Esophagus mucosa (tissue), 1 donor: ENCODE results near the gene MRPS23. TPM values are rescaled to one million over a fixed set of nuclear protein-coding genes. Genes with fewer than 3 reads are reported as not detected.

ENCODE experiments used
- ATAC-seq: fragments of 200-7000 bp; cut with Tn5 transposase; one replicate; pipeline ENCODE4 v1.9.1; 2020
- total RNA-seq: library from RNA; stranded (reverse); gene quantifications from one replicate; pipeline ENCODE4 v1.2.4, GENCODE V29; 2023
- donor health status: DM: yes; HTN: yes; CAD: no.

MRPS23 gene
- total RNA-seq, 1 donor from 2014 or later = 29.4 TPM

DNA sequence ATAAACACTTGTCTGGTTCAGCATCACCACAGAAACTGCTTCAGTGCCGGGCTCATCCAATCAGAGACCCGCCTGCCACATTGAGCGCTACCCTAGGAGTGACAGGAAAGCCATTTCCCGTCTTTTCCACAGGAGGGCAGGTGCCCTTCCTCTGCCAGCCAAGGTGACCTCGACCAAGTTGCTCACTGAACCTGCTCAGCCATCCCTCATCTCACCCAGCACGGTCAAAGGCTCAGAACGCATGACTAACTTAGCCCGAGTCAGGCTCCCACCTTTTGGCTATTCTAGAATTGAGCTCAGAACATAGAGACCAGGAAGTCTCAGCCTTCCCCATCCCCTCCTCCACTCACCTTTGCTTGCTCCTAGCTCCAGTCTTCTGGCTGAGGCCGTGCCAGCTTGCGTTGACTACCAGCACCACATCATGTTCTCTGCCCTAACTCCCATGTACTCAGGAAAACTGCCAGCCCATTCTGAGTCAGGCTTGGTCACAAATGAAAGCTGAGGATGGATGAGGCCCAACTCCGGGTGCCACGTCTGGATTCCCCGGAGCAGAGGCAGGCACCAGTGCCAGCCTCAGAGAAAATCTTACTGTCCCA lies 15.6 kb downstream of the MRPS23 start:
- ATAC-seq = peak; percentile 71

- ATAC-seq = peak; percentile 36
These were observed 16.5 kb downstream of the MRPS23 start for GRCh38 chr17:57833179-57833939.

- ATAC-seq = no peak
These were observed 17.3 kb downstream of the MRPS23 start for GRCh38 chr17:57832314-57833178.

GRCh38 chr17:57830880-57831279 lies 19.0 kb downstream of the MRPS23 start:
- no peak for ATAC-seq

DNA sequence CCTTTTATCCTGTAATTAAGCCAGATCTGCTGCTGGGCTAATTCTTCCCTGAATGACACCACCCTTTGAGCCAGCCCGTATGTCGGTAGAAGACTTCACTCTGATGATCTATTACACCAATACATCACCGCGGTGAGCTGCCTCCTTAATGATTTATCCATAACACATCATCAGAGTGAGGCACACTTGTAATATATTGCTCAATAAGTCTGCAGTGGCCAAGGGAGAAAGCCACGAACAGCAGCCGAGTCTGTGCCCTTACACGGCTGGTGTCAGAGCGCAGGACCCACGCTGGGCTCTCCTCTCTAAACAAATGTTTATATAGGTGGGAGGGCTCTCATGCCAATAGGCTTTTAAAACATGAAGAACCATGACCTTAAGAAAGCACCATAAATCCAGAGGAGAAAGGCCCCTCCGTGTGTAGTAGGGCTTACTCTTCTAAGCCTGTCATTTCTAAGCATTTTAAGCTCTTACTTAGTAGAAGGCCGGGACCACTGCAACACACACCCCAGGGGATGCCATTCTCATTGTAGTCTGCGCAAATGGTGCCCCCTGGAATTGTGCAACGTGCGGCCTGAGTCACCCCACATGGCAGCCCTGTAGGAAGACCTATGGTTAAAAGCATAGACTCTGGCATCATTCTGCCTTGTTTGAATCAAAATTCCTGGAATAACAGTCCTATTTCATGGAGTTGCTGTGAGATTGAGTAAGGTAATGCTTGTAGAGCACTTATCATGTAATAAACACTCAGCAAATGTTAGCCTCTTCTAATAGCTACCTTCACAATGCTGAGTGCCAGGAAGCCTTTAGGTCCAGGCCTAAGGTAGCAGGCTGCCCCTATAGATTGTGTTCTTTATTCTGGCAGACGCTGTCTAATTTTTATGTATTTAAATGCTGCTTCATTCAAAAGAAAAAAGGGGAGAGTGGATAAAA lies 26.1 kb downstream of the MRPS23 start:
- peak; percentile 23 for ATAC-seq

DNA sequence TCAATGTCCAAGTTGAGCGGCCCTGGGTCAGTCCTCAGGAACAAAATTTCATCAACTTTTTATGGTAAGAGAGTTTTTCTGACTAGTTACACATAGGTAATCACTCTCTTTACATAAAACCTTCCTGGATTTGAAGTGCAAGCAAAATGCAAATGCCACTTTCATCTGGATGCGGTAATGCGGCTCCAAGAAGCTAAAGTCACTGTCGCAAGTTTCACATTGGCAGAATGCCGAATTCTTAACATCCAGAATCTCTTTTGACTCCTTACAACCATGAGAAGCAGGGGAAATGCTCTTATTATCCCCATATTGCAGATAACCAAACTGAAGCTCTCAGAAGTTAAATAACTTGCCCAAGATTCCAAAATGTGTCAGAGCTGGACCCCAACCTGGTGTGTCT lies 30.0 kb downstream of the MRPS23 start:
- no peak for ATAC-seq

DNA sequence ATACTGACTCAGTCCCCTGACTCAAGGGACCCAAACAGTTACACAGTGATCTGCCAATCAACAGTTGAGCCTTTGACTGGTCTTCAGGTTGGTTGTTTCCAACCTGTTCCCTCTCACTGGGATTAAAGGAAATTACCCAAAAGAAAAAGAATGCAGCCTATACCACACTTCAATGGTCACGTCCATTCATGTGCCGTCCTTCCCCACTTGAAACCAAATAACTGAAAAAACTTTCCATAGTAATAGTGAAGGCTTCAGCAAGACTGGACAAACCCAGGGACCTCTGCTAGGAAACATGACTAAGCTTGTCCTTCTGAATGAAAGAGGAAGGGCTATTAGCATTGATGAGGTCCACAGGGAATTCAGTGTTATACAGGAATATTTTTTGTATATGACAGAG lies 30.6 kb downstream of the MRPS23 start:
- ATAC-seq = no peak

- no peak for ATAC-seq
These were observed 31.8 kb downstream of the MRPS23 start for GRCh38 chr17:57818066-57818465.

DNA sequence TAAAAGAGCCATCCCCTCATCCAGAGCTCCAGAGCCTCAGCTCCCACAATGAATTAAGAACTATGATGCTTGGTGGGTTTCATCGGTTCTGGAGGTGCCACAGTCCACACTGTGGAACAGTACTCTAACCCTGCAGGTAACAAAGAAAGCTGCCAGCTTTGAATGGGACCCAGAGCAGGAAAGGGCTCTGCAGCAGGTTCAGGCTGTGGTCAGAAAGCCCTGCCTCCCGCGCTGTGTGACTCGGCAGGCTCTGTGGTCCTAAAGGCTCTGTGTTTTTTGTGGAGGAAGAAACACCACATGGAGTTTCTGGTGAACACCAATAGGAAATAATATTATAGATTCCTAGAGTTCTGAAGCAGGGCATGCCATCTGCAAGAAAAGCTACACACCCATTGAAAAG lies 32.5 kb downstream of the MRPS23 start:
- no peak for ATAC-seq

DNA sequence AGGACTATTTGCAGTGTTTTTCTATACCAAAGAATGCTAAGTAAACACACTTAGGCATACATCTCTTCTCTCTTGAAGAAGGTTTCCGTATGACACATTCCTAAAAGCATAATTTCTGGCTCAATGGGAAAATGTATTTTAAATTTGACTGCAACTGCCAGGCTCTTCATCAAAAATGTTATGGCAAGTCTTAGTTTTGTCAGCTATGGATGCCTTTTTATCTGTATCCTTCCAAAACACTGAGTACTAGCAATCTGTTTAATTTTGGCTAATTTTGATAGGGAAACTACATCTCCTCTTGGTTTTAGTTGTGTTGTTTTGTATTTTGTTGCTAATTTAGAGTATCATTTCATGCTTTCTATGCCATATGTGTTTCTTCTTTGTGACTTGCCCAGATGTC lies 35.4 kb downstream of the MRPS23 start:
- ATAC-seq = no peak

DNA sequence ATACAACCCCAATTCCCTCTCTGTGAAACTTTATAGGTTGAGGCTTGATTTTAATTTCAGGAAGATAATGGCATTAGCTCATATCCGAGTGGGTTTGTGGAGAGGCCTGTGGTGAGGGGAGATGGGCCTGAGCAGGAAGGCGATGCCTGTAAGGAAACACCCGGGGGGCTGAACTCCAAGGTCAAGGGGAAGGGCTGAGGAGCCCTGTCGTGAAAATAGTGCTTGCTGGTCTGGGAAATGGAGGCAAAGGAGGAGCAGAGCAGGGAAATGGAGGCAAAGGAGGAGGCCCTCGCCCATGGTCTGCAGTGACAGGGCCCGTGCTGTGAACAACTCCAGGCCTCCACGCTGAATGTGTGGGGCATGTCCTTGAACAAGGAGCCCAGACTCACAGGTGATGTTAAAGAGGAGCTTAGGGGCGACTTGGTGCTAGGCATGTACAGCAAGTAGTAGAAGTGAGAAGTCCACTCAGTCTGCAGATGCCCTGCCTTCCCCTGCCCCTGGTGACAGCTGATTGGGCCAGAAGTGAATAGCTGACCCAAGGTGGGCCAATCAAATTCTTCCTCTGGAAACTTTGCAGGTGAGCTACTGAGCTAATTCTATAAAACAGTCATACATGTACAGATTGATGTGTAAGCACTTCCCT lies 38.1 kb downstream of the MRPS23 start:
- no peak for ATAC-seq

- no peak for ATAC-seq
These were observed 38.9 kb downstream of the MRPS23 start for GRCh38 chr17:57810721-57811637.

GRCh38 chr17:57809879-57810278 lies 40.0 kb downstream of the MRPS23 start:
- no peak for ATAC-seq

DNA sequence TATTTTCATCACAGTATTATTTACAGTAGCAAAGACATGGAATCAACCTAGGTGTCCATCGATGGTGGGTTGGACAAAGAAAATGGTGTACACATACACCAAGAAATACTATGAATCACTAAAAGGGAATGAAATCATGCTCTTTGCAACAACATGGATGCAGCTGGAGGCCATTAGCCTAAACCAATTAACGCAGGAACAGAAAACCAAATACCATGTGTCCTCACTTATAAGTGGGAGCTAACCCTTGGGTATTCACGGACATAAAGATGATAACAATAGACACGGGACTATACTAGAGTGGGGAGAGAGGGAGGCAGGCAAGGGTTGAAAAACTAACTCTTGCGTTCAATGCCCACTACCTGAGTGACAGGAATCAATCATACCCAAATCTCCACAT lies 41.0 kb downstream of the MRPS23 start:
- ATAC-seq = no peak

DNA sequence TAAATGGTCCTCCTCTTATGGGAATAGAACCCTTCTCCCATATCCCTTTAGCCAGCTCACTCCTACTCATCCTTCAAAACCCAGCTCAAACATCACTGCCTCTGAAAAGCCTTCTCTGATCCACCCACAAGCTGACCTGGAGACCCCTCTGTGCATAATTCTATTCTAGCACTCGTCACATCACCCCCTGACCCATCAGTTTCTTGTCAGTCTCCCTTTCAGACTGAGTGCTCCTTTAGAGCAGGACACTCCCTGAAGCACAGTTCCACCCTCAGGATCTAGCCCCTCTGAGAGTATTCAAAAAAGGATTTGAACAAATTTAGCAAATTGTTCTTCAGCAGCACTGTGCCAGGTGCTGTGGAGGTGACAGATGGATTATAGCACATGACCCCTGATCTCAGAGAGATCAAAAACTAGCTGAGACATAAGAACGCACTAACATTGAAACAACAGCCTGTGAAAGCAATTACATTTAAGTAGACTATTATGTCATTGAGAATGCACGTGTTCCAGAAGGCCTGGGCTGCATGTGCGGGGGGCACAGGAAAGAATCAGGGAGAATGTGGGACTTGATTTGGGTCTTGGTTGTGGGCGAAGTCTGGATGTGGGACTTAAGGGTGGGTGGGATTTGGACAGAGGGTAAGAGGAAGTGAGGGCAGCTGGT lies 43.5 kb downstream of the MRPS23 start:
- no peak for ATAC-seq

- ATAC-seq = no peak
These were observed 46.8 kb downstream of the MRPS23 start for GRCh38 chr17:57803021-57803420.

DNA sequence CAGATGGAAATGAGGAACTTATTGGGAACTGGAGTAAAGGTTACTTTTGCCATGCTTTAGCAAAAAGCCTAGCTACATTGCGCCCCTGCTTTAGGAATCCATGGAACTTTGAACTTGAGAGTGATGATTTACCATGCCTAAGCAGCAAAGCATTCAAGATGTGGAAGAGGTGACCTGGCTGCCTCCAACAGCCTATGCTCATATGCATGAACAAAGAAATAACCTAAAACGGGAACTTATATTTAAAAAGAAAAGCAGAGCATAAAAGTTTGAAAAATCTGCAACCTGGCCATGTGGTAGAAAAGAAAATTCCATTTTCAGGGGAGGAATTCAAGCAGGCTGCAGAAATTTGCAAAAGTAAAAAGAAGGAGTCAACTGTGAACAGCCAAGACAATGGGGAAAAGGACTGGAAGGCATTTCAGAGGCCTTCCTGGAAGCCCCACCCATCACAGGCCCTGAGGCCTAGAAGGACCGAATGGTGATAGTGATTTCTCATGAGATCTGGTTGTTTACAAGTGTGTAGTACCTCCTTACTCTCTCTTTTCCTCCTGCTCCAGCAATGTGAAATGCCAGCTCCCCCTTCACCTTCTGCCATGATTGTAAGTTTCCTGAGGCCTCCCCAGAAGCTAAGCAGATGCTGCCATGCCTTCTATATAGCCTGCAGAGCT lies 48.7 kb downstream of the MRPS23 start:
- ATAC-seq = no peak

DNA sequence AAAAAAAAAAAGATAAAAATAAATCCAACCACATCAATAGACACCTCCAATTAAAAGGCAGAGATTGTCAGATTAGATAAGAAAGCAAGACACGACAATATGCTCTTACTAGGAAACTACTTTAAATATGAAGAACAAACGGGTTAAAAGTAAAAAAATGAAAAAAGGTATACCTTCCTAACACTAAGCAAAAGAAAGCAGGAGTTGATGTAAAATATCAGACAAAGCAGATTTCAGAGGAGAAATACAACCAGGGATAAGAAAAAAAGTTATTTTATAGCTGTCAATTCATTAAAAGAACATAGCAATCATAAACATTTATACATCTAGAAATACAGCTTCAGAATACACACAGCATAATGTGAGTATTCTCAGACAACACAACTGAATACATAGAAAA lies 55.0 kb downstream of the MRPS23 start:
- ATAC-seq = no peak

DNA sequence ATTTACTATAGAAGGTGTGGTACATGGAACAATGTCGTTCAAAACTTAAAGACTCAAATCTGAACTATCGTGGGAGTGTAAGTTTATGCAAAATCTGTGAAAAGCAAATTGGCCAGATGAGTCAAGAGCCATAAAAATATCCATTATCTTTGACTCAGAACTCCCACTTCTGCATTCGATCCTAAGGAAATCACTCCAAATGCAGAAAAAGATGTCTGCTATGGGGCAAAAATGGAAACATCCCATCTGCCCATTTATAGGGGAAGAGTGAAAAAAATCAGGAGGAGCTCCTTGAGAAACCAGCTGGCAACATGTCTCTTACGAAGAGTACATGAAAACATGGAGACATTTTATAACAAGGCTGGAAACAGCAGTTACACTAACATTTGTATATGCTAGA lies 61.1 kb downstream of the MRPS23 start:
- ATAC-seq = no peak

DNA sequence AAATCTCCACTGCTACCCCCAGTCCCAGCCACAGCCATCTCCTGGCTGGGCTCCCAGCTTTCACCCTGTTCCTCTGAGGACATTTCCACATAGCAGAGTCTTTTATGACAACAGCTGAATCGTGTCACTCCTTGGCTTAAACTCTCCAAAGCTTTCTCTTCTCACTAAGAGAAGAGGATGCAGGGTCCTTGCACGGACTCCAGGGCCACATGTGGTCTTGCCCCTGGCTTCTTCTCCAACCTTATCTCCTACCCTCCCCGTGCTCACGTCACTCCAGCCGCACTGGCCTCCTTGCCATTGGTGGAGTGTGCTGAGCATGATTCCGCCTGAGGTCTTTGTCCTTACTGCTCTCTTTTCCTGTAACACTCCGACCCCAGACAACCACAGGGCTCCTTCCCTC lies 64.8 kb downstream of the MRPS23 start:
- ATAC-seq = no peak
